ENCODE measurements around the gene GTPBP3. TPM values are rescaled to one million over a fixed set of nuclear protein-coding genes. Genes with fewer than 3 reads are reported as not detected.

The GTPBP3 gene
- total RNA-seq, 4 donors from 2014 or later, result 17.7 to 21.8 (median 19.6) TPM

DNA sequence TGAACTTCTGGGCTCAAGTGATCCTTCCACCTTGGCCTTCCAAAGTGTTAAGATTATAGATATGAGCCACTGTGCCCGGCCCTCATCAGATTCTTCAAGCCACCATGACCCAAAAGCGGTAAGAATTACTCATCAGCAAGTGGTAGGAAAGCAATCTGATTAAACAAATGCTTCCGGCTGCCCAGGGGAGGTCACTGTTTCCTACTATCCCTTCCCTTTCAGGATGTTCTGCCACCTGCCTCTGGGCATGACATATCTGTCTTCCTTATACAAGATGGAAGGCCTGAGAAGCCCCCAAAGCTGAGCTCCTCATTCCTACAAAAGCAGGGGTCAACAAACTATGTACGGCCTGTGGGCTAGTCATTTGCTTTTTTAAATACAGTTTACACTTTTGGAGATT lies 41.1 kb upstream of the GTPBP3 start:
- TF ChIP-seq POLR2A (IDR thresholded peaks at IDR 0.05) (no peak), CTCF (IDR thresholded peaks at IDR 0.05) (no peak)
- H3K4me1 ChIP-seq, result no peaks in the 10 kb centered on the region
- no peak for DNase-seq
- H3K4me3 ChIP-seq (replicated peaks in 1 of 3), result no peak overlapping the region
- no peaks in the 10 kb centered on the region for H3K27me3 ChIP-seq
- H3K9me3 ChIP-seq, result no peaks in the 10 kb centered on the region
- intact Hi-C loops (cut with DNase I), result no loop called here
- peaks cover 0 to 2% of the 10 kb centered on the region in 2 donors for H3K36me3 ChIP-seq
- H3K27ac ChIP-seq, result no peak overlapping the region
- 55 to 78% methylated on average over 4 of the region's 4 CpGs for WGBS, 2 donors

GRCh38 chr19:17296976-17297375 lies 40.4 kb upstream of the GTPBP3 start:
- no peaks in the 10 kb centered on the region for H3K4me1 ChIP-seq
- peaks cover 0 to 2% of the 10 kb centered on the region in 2 donors for H3K36me3 ChIP-seq
- WGBS, 2 donors, result 93% methylated on average over 6 of the region's 6 CpGs
- TF ChIP-seq CTCF (IDR thresholded peaks at IDR 0.05) (no peak), POLR2A (IDR thresholded peaks at IDR 0.05) (no peak)
- no peak overlapping the region for H3K4me3 ChIP-seq (replicated peaks in 1 of 3)
- no peak overlapping the region for H3K27ac ChIP-seq
- intact Hi-C loops (cut with DNase I), result no loop called here
- no peaks in the 10 kb centered on the region for H3K27me3 ChIP-seq
- no peaks in the 10 kb centered on the region for H3K9me3 ChIP-seq
- no peak for DNase-seq

- 93 to 97% methylated on average over 19 to 27 of the region's 51 CpGs for WGBS, 2 donors
Measured at GRCh38 chr19:17300992-17301619, 36.2 kb upstream of the GTPBP3 start.

DNA sequence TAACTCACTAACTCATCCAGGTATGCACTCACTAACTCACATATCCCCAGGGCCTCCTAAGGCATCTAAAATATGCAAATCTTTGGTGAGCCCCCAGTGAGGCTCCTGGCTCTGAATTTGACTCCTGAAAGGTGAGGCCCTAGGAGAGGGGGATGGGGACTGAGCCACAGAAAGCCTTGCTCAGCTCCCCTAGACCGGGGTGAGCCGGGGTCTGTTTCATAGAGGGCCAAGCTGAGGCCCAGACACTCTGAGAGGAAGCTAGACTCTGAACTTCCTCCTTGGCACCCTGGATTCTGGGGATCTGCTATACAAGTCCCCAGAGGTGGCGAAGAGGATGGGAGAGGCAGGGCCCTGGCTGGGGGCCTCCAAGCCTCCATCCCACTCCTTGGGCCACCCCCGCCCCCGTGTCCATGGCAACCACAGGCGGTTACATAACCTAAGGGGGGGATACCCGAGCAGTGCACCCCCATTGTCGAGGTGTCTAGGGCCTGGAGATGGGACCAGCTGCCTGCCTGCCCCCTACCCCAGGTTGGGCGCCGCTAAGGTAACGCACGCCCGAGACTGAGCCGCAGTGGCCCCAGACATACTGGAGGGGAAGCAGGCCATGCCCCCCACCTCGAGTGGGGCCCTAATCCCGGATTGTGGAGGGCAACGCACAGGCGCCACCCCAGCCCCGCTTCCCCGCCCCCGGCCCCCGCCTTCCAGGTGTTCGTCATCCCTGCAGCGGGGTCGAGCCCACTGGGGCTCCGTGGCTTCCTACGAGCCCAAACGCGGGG lies 34.8 kb upstream of the GTPBP3 start:
- Histone ChIP-seq H3K27me3 (no peaks in the 10 kb centered on the region), H3K27ac (peak overlapping the region in 2 of 3 donors; percentile 90 to 91), H3K36me3 (peaks cover 0 to 2% of the 10 kb centered on the region in 2 donors), H3K4me1 (peaks cover 36 to 37% of the 10 kb centered on the region in 2 donors), H3K4me3 (replicated peaks in 1 of 3) (peak overlapping the region in 2 of 3 donors; percentile 17 to 75), H3K9me3 (no peaks in the 10 kb centered on the region)
- intact Hi-C loops (cut with DNase I), result no loop called here
- TF ChIP-seq CTCF (IDR thresholded peaks at IDR 0.05), result no peak
- peak in 1 of 2 donors; percentile 24 for DNase-seq
- WGBS, 2 donors, result 12 to 40% methylated on average over 2 to 7 of the region's 29 CpGs

More at GRCh38 chr19:17300992-17301619, 36.2 kb upstream of the GTPBP3 start:
- peaks cover 0 to 2% of the 10 kb centered on the region in 2 donors for H3K36me3 ChIP-seq
- no peaks in the 10 kb centered on the region for H3K27me3 ChIP-seq
- no peak for TF ChIP-seq CTCF (IDR thresholded peaks at IDR 0.05)
- no peak for TF ChIP-seq POLR2A (IDR thresholded peaks at IDR 0.05)
- H3K9me3 ChIP-seq, result no peaks in the 10 kb centered on the region
- H3K4me1 ChIP-seq, result peaks cover 26 to 28% of the 10 kb centered on the region in 2 donors
- no peak overlapping the region for H3K27ac ChIP-seq
- intact Hi-C loops (cut with DNase I), result no loop called here
- no peak for DNase-seq
- no peak overlapping the region for H3K4me3 ChIP-seq (replicated peaks in 1 of 3)

Data from thyroid gland (tissue), 4 donors.